ENCODE results near the gene ACTRT3.
"Not testable (repeated sequence)": the region's sequence is repeated elsewhere in the genome, so short reads cannot be mapped to it uniquely, and the experiment has no call there.

Gene ACTRT3

DNA sequence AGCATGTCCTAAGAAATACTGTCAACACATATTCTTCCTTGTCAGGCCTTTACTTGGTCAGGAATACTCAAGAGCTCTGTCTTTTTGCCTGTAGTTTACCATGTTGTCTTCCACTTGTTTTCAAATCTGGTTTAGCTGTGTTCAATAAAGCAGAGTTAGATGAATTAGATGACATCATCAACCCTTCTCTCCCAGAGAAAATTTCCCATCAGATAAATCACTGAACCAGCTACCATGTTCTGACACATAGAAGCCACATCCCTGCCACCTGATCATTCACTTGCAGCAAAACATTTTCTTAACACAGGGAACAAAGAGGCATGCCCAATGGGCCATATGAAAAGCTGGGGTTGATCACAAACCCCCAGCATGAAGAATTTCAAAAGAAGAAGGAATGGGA, 46.6 kb downstream of the ACTRT3 start:
- Histone ChIP-seq H3K4me1 (ENCODE audit: insufficient read depth, low read length) (no peaks in the 10 kb centered on the region), H3K36me3 (ENCODE audit: insufficient read depth, low read length) (no peaks in the 10 kb centered on the region), H3K27me3 (ENCODE audit: insufficient read depth, low read length) (no peaks in the 10 kb centered on the region), H3K9me3 (ENCODE audit: low read length) (no peaks in the 10 kb centered on the region), H3K4me3 (ENCODE audit: low read length) (no peak overlapping the region), H2AFZ (ENCODE audit: low read depth, low read length) (no peak overlapping the region)

DNA sequence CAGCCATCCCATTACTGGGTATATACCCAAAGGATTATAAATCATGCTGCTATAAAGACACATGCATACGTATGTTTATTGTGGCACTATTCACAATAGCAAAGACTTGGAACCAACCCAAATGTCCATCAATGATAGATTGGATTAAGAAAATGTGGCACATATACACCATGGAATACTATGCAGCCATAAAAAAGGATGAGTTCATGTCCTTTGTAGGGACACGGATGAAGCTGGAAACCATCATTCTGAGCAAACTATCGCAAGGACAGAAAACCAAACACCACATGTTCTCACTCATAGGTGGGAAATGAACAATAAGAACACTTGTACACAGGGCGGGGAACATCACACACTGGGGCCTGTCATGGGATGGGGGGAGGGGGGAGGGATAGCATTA, 50.9 kb downstream of the ACTRT3 start:
- not testable (repeated sequence) for H3K4me3 ChIP-seq (ENCODE audit: low read length); H3K9me3 ChIP-seq (ENCODE audit: low read length); H3K36me3 ChIP-seq (ENCODE audit: insufficient read depth, low read length); H3K27me3 ChIP-seq (ENCODE audit: insufficient read depth, low read length); H2AFZ ChIP-seq (ENCODE audit: low read depth, low read length); H3K4me1 ChIP-seq (ENCODE audit: insufficient read depth, low read length)
